ENCODE results near the gene IGSF9B. TPM values are rescaled to one million over a fixed set of nuclear protein-coding genes. Genes with fewer than 3 reads are reported as not detected.

The IGSF9B gene
- total RNA-seq, 2 donors from 2014 or later: 10.2 to 35.3 TPM

DNA sequence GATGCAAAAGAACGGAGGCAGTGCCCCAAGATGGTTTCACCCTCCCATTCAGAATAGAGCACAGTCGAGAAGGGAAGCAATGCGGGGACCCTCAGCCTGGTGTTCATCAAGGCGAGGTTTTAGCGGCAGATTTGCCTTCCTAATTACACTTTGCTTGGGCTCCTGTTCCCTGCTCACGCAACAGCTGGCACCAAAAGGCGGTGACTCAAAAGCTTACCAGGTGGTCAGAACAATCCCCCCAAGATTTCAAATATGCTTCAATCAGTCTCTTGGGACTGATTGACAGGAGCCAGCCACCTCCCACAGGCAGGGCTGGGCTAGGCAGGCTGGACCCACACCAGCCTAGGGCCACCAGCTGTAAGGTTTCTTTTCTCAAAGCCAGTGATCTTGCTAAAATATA lies 14.2 kb downstream of the IGSF9B start:
- TF ChIP-seq POLR2AphosphoS5 (IDR thresholded peaks at IDR 0.05) (no peak), POLR2A (IDR thresholded peaks at IDR 0.05) (no peak)
- TF ChIP-seq, protein P1, sequence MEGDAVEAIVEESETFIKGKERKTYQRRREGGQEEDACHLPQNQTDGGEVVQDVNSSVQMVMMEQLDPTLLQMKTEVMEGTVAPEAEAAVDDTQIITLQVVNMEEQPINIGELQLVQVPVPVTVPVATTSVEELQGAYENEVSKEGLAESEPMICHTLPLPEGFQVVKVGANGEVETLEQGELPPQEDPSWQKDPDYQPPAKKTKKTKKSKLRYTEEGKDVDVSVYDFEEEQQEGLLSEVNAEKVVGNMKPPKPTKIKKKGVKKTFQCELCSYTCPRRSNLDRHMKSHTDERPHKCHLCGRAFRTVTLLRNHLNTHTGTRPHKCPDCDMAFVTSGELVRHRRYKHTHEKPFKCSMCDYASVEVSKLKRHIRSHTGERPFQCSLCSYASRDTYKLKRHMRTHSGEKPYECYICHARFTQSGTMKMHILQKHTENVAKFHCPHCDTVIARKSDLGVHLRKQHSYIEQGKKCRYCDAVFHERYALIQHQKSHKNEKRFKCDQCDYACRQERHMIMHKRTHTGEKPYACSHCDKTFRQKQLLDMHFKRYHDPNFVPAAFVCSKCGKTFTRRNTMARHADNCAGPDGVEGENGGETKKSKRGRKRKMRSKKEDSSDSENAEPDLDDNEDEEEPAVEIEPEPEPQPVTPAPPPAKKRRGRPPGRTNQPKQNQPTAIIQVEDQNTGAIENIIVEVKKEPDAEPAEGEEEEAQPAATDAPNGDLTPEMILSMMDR (IDR thresholded peaks at IDR 0.05): no peak

DNA sequence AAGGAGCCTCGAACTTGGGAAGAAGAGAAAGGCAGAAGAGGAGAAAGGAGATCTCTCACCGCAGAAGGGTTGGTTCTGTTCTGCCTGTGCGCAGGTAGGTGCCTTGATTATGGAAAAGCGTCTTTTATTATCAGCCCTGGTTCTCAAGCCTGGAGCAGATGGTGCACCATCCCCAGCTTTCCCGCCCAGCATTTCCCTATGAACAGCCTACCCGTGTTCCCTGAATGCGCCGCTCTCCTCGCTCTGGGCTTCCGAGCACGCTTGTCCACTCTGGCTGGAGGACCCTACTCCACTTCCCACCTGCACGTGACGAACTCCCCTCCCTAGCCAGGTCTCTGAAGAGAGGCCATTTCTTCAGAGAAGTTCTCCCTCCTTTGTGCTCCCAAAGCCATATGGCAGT lies 15.2 kb downstream of the IGSF9B start:
- H3K36me3 ChIP-seq: no peaks in the 10 kb centered on the region
- H3K27me3 ChIP-seq (replicated peaks; ENCODE audit: insufficient read depth): no peaks in the 10 kb centered on the region
- no peak overlapping the region for H3K4me3 ChIP-seq
- DNase-seq (ENCODE audit: low spot score): no peak
- intact Hi-C loops (cut with DNase I): no loop called here
- H3K9me3 ChIP-seq: no peaks in the 10 kb centered on the region
- WGBS: 87% methylated on average over 13 of the region's 13 CpGs
- TF ChIP-seq POLR2AphosphoS5 (IDR thresholded peaks at IDR 0.05) (no peak), POLR2A (IDR thresholded peaks at IDR 0.05) (no peak)
- TF ChIP-seq, protein P1 (IDR thresholded peaks at IDR 0.05): no peak
- no peak overlapping the region for H3K27ac ChIP-seq
- H3K4me1 ChIP-seq (replicated peaks): no peaks in the 10 kb centered on the region

More for the DNA sequence above, 14.2 kb downstream of the IGSF9B start:
- no peak for DNase-seq (ENCODE audit: low spot score)
- WGBS: 86% methylated on average over 7 of the region's 7 CpGs
- H3K27ac ChIP-seq: no peak overlapping the region
- H3K27me3 ChIP-seq (replicated peaks; ENCODE audit: insufficient read depth): no peaks in the 10 kb centered on the region
- H3K4me3 ChIP-seq: no peak overlapping the region
- intact Hi-C loops (cut with DNase I): no loop called here
- H3K36me3 ChIP-seq: no peaks in the 10 kb centered on the region
- no peaks in the 10 kb centered on the region for H3K4me1 ChIP-seq (replicated peaks)
- no peaks in the 10 kb centered on the region for H3K9me3 ChIP-seq

DNA sequence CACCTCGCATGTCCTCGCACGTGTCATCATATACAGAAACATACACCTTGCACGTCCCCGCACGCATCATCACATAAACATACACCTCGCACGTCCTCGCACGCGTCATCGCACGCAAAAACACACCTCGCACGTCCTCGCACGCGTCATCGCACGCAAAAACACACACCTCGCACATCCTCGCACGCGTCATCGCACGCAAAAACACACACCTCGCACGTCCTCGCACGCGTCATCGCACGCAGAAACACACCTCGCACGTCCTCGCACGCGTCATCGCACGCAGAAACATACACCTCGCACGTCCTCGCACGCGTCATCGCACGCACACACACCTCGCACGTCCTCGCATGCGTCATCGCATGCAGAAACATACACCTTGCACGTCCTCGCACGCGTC lies 16.7 kb downstream of the IGSF9B start:
- Histone ChIP-seq H3K4me1 (replicated peaks) (no peaks in the 10 kb centered on the region), H3K27ac (no peak overlapping the region), H3K9me3 (no peaks in the 10 kb centered on the region), H3K27me3 (replicated peaks; ENCODE audit: insufficient read depth) (no peaks in the 10 kb centered on the region), H3K36me3 (no peaks in the 10 kb centered on the region), H3K4me3 (no peak overlapping the region)
- 95% methylated on average over 56 of the region's 56 CpGs for WGBS
- DNase-seq (ENCODE audit: low spot score): no peak
- intact Hi-C loops (cut with DNase I): no loop called here
- TF ChIP-seq POLR2A (IDR thresholded peaks at IDR 0.05) (no peak), POLR2AphosphoS5 (IDR thresholded peaks at IDR 0.05) (no peak)
- TF ChIP-seq, protein P1 (IDR thresholded peaks at IDR 0.05): no peak

DNA sequence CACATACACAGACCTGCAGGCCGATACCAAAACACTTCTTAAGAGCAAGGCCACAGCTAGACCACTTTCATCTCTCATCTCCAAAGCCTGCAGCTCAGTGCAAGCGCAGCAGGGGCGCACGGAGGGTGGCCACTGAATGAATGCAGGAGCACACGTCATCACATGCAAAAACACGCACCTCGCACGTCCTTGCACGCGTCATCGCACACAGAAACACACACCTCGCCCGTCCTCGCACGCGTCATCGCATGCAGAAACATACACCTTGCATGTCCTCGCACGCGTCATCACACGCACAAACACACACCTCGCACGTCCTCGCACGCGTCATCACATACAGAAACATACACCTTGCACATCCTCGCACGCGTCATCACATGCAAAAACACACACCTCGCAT lies 17.2 kb downstream of the IGSF9B start:
- Histone ChIP-seq H3K4me3 (no peak overlapping the region), H3K27me3 (replicated peaks; ENCODE audit: insufficient read depth) (no peaks in the 10 kb centered on the region), H3K4me1 (replicated peaks) (no peaks in the 10 kb centered on the region), H3K36me3 (no peaks in the 10 kb centered on the region), H3K9me3 (no peaks in the 10 kb centered on the region), H3K27ac (no peak overlapping the region)
- TF ChIP-seq, protein P1 (IDR thresholded peaks at IDR 0.05): no peak
- no peak for TF ChIP-seq POLR2A (IDR thresholded peaks at IDR 0.05)
- TF ChIP-seq POLR2AphosphoS5 (IDR thresholded peaks at IDR 0.05): no peak
- 95% methylated on average over 30 of the region's 30 CpGs for WGBS
- intact Hi-C loops (cut with DNase I): no loop called here
- DNase-seq (ENCODE audit: low spot score): no peak

DNA sequence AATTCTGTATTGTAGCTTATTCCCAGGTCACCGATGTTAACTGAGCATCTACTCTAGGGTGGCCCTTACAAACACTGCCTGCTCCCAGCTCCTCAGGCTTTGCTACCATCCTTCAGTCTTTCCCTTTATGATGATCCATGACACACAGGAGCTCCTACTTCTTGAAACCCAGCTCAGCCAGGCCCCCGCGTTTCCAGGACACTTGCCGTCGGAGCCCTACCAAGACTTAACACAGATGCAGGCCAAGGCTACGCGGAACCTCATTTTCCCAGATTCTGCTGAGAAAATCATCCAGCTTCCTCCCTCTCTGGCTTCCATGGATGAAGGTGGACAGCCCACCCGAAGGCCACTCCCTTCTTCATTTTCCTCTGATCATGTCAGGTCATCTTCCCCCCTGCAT lies 18.6 kb downstream of the IGSF9B start:
- H3K4me3 ChIP-seq: no peak overlapping the region
- WGBS: 95% methylated on average over 8 of the region's 8 CpGs
- intact Hi-C loops (cut with DNase I): no loop called here
- H3K27ac ChIP-seq: no peak overlapping the region
- no peak for DNase-seq (ENCODE audit: low spot score)
- H3K4me1 ChIP-seq (replicated peaks): no peaks in the 10 kb centered on the region
- H3K36me3 ChIP-seq: no peaks in the 10 kb centered on the region
- H3K9me3 ChIP-seq: no peaks in the 10 kb centered on the region
- TF ChIP-seq, protein P1 (IDR thresholded peaks at IDR 0.05): no peak
- TF ChIP-seq POLR2AphosphoS5 (IDR thresholded peaks at IDR 0.05) (no peak), POLR2A (IDR thresholded peaks at IDR 0.05) (no peak)
- no peaks in the 10 kb centered on the region for H3K27me3 ChIP-seq (replicated peaks; ENCODE audit: insufficient read depth)

Measured in prostate gland (tissue), 2 donors.